HepG2 (cell line): Measurements from ENCODE around the gene BCAS3. TPM values are rescaled to one million over a fixed set of nuclear protein-coding genes. Genes with fewer than 3 reads are reported as not detected.

Experiments
- AKAP8 ChIP-seq: sonication (generic); formaldehyde crosslinking; IDR thresholded peaks from 2 replicates; pipeline ENCODE4 v1.5.1; 2020; ENCODE audit warnings: mild to moderate bottlenecking, missing genetic modification reagents
- KDM3A ChIP-seq: IDR thresholded peaks from 2 replicates; pipeline ENCODE4 v1.6.1; 2018; ENCODE audit warnings: low read depth, missing compliant biosample characterization
- MATR3 ChIP-seq: sonication (generic); formaldehyde crosslinking; IDR thresholded peaks from 2 replicates; pipeline ENCODE4 v1.4.0; 2020; ENCODE audit warnings: missing genetic modification reagents
- MTF1 ChIP-seq: sonication (generic); formaldehyde crosslinking; IDR thresholded peaks from 2 replicates; pipeline ENCODE4 v1.5.0; 2020; ENCODE audit warnings: missing genetic modification reagents
- NR2F2 ChIP-seq: IDR thresholded peaks from 2 replicates; pipeline ENCODE4 v1.6.1; 2012; ENCODE audit warnings: low read depth, inconsistent platforms, borderline replicate concordance
- POLR2AphosphoS2 ChIP-seq: IDR thresholded peaks from 2 replicates; pipeline ENCODE4 v1.6.1; 2011; ENCODE audit warnings: low read depth, low read length, improper control_type of control experiment
- RFXAP ChIP-seq: sonication (generic); formaldehyde crosslinking; IDR thresholded peaks from 2 replicates; pipeline ENCODE4 v1.4.0; 2020; ENCODE audit warnings: missing genetic modification reagents, borderline replicate concordance
- ZFAT ChIP-seq: sonication (generic); formaldehyde crosslinking; conservative IDR thresholded peaks from 2 replicates; pipeline ENCODE4 v1.8.1; 2023; ENCODE audit warnings: missing genetic modification reagents, inconsistent platforms
- ZFP41 ChIP-seq: sonication (generic); formaldehyde crosslinking; IDR thresholded peaks from 2 replicates; pipeline ENCODE4 v1.4.0; 2020; ENCODE audit warnings: mild to moderate bottlenecking, missing genetic modification reagents, borderline replicate concordance
- ZNF12 ChIP-seq: sonication (generic); formaldehyde crosslinking; IDR thresholded peaks from 2 replicates; pipeline ENCODE4 v1.5.0; 2020; ENCODE audit warnings: missing genetic modification reagents
- ZNF251 ChIP-seq: sonication (generic); formaldehyde crosslinking; IDR thresholded peaks from 2 replicates; pipeline ENCODE4 v1.9.0; 2021; ENCODE audit warnings: mild to moderate bottlenecking, missing genetic modification reagents
- ZNF253 ChIP-seq: sonication (generic); formaldehyde crosslinking; IDR thresholded peaks from 2 replicates; pipeline ENCODE4 v1.8.0; 2022; ENCODE audit warnings: mild to moderate bottlenecking, missing genetic modification reagents, borderline replicate concordance
- ZNF530 ChIP-seq: sonication (generic); formaldehyde crosslinking; IDR thresholded peaks from 2 replicates; pipeline ENCODE4 v1.5.0; 2020; ENCODE audit warnings: low read depth, mild to moderate bottlenecking, missing genetic modification reagents
- ZNF773 ChIP-seq: sonication (generic); formaldehyde crosslinking; IDR thresholded peaks from 2 replicates; pipeline ENCODE4 v1.4.0; 2020; ENCODE audit warnings: missing genetic modification reagents, borderline replicate concordance
- ZSCAN20 ChIP-seq: sonication (generic); formaldehyde crosslinking; IDR thresholded peaks from 2 replicates; pipeline ENCODE4 v1.4.0; 2020; ENCODE audit warnings: missing genetic modification reagents, mild to moderate bottlenecking, borderline replicate concordance
- polyA plus RNA-seq, 8 experiments: library from polyadenylated mRNA; depleted of rRNA in 3 of 8; stranded (reverse) in 7 of 8; unstranded in 1 of 8; fragments of >200 nt; fragmentation: Illumina TruSeq in 4 of 8; extraction: Trizol in 4 of 8; gene quantifications; 2 replicates each; pipeline versions ENCODE4 v1.2.1 to v1.2.3, GENCODE V29; 2011 to 2016; ENCODE audit warnings: low read depth in 4 of 8, missing spikeins in 1 of 8, mixed read lengths in 1 of 8; ENCODE audit not compliant: insufficient read depth in 1 of 8
- total RNA-seq, 5 experiments: library from RNA; depleted of rRNA; stranded (reverse); fragments of >200 nt; fragmentation: Illumina TruSeq; extraction: Trizol; gene quantifications; 2 replicates each; pipeline ENCODE4 v1.2.3, GENCODE V29; 2016; ENCODE audit warnings: low read depth in 1 of 5
- TF ChIP-seq, protein P1 (sequence below): sonication (generic); formaldehyde crosslinking; IDR thresholded peaks from 2 replicates; pipeline ENCODE4 v1.8.1; 2023; ENCODE audit warnings: mild to moderate bottlenecking, missing genetic modification reagents
- TF ChIP-seq, protein P2 (sequence below): sonication (generic); formaldehyde crosslinking; conservative IDR thresholded peaks from 2 replicates; pipeline ENCODE4 v1.8.0; 2022; ENCODE audit warnings: low read depth, missing genetic modification reagents
- TF ChIP-seq, protein P3 (sequence below): sonication (generic); formaldehyde crosslinking; IDR thresholded peaks from 2 replicates; pipeline ENCODE4 v1.4.0; 2020; ENCODE audit warnings: missing genetic modification reagents
- TF ChIP-seq, protein P4 (sequence below): sonication (generic); formaldehyde crosslinking; IDR thresholded peaks from 2 replicates; pipeline ENCODE4 v1.4.0; 2020; ENCODE audit warnings: missing genetic modification reagents

Gene BCAS3
- total and polyA plus RNA-seq, 2 of the 13 experiments (the other 11 are each of a cell fraction or from before 2014, with no cell fraction given): 10.7 to 11.2 TPM

DNA sequence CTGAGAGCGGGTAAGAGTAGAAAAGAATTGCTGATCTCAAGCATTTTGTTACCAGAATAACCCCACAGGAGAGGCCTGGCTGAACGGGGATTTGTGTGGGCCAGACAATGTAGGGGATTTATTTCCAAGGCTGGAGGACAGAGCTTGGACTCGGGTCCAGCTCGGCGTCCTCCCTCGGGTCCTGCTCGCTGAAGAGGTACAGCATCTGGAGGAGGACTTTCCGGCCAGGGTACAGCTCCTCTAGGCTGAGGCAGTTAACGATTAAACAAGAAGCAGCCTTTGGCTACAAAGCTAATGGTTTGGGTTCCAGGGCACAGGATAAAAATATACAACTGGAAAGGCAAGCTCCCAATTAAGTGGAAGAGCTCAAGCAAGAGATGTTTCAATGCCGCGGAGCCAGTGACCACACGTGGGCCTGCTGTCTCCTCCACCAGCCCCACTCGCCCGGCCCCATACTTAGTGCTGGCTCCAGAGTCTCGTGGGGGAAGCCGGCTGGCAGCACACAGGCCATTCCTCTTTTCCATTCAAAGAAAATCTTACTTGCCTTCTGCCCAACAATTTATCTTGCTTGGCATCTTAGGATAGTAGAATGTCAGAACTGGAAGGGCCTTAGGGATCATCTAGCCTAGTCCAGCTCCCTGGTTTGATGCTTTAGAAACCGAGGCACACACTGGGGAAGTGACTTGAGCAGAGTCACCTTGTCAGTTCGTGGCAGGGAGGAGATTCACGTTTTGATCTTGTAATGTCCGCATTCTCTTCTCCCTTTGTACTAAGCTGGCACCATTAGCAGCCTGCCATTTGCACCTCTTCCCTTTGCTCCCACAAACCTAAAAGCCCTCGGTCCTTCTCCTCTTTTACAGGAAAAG lies 636.0 kb downstream of the BCAS3 start (continued):
- TF ChIP-seq ZNF530 (CRISPR knock-in tag) (no peak), NR2F2 (no peak), AKAP8 (CRISPR knock-in tag) (no peak), ZNF251 (no peak), MATR3 (CRISPR knock-in tag) (no peak), KDM3A (CRISPR knock-in tag) (no peak), ZFAT (CRISPR knock-in tag) (no peak), ZFP41 (no peak), ZSCAN20 (0 out of 2 replicates have a peak, but pooled peaks have one; percentile 67), MTF1 (CRISPR knock-in tag) (no peak), ZNF773 (CRISPR knock-in tag) (no peak), RFXAP (CRISPR knock-in tag) (no peak), POLR2AphosphoS2 (no peak), ZNF12 (no peak), ZNF253 (CRISPR knock-in tag) (no peak)
- TF ChIP-seq, protein P1, sequence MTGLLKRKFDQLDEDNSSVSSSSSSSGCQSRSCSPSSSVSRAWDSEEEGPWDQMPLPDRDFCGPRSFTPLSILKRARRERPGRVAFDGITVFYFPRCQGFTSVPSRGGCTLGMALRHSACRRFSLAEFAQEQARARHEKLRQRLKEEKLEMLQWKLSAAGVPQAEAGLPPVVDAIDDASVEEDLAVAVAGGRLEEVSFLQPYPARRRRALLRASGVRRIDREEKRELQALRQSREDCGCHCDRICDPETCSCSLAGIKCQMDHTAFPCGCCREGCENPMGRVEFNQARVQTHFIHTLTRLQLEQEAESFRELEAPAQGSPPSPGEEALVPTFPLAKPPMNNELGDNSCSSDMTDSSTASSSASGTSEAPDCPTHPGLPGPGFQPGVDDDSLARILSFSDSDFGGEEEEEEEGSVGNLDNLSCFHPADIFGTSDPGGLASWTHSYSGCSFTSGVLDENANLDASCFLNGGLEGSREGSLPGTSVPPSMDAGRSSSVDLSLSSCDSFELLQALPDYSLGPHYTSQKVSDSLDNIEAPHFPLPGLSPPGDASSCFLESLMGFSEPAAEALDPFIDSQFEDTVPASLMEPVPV (CRISPR knock-in tag): no peak
- TF ChIP-seq, protein P2, sequence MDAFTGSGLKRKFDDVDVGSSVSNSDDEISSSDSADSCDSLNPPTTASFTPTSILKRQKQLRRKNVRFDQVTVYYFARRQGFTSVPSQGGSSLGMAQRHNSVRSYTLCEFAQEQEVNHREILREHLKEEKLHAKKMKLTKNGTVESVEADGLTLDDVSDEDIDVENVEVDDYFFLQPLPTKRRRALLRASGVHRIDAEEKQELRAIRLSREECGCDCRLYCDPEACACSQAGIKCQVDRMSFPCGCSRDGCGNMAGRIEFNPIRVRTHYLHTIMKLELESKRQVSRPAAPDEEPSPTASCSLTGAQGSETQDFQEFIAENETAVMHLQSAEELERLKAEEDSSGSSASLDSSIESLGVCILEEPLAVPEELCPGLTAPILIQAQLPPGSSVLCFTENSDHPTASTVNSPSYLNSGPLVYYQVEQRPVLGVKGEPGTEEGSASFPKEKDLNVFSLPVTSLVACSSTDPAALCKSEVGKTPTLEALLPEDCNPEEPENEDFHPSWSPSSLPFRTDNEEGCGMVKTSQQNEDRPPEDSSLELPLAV (CRISPR knock-in tag): no peak
- TF ChIP-seq, protein P3, sequence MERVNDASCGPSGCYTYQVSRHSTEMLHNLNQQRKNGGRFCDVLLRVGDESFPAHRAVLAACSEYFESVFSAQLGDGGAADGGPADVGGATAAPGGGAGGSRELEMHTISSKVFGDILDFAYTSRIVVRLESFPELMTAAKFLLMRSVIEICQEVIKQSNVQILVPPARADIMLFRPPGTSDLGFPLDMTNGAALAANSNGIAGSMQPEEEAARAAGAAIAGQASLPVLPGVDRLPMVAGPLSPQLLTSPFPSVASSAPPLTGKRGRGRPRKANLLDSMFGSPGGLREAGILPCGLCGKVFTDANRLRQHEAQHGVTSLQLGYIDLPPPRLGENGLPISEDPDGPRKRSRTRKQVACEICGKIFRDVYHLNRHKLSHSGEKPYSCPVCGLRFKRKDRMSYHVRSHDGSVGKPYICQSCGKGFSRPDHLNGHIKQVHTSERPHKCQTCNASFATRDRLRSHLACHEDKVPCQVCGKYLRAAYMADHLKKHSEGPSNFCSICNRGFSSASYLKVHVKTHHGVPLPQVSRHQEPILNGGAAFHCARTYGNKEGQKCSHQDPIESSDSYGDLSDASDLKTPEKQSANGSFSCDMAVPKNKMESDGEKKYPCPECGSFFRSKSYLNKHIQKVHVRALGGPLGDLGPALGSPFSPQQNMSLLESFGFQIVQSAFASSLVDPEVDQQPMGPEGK: no peak
- TF ChIP-seq, protein P4, sequence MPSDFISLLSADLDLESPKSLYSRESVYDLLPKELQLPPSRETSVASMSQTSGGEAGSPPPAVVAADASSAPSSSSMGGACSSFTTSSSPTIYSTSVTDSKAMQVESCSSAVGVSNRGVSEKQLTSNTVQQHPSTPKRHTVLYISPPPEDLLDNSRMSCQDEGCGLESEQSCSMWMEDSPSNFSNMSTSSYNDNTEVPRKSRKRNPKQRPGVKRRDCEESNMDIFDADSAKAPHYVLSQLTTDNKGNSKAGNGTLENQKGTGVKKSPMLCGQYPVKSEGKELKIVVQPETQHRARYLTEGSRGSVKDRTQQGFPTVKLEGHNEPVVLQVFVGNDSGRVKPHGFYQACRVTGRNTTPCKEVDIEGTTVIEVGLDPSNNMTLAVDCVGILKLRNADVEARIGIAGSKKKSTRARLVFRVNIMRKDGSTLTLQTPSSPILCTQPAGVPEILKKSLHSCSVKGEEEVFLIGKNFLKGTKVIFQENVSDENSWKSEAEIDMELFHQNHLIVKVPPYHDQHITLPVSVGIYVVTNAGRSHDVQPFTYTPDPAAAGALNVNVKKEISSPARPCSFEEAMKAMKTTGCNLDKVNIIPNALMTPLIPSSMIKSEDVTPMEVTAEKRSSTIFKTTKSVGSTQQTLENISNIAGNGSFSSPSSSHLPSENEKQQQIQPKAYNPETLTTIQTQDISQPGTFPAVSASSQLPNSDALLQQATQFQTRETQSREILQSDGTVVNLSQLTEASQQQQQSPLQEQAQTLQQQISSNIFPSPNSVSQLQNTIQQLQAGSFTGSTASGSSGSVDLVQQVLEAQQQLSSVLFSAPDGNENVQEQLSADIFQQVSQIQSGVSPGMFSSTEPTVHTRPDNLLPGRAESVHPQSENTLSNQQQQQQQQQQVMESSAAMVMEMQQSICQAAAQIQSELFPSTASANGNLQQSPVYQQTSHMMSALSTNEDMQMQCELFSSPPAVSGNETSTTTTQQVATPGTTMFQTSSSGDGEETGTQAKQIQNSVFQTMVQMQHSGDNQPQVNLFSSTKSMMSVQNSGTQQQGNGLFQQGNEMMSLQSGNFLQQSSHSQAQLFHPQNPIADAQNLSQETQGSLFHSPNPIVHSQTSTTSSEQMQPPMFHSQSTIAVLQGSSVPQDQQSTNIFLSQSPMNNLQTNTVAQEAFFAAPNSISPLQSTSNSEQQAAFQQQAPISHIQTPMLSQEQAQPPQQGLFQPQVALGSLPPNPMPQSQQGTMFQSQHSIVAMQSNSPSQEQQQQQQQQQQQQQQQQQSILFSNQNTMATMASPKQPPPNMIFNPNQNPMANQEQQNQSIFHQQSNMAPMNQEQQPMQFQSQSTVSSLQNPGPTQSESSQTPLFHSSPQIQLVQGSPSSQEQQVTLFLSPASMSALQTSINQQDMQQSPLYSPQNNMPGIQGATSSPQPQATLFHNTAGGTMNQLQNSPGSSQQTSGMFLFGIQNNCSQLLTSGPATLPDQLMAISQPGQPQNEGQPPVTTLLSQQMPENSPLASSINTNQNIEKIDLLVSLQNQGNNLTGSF (CRISPR knock-in tag): no peak
